ENCODE results near the gene SLC15A1.

- TF ChIP-seq CTCF (conservative IDR thresholded peaks at IDR 0.05) (no peak), ZFX (IDR thresholded peaks at IDR 0.05) (no peak)
Measured at GRCh38 chr13:98749501-98749900, 3.0 kb downstream of the SLC15A1 start.
